ENCODE measurements around the gene GUCA2B.

Gene GUCA2B

GRCh38 chr1:42168763-42169162, 15.6 kb downstream of the GUCA2B start:
- no peak for DNase-seq

DNA sequence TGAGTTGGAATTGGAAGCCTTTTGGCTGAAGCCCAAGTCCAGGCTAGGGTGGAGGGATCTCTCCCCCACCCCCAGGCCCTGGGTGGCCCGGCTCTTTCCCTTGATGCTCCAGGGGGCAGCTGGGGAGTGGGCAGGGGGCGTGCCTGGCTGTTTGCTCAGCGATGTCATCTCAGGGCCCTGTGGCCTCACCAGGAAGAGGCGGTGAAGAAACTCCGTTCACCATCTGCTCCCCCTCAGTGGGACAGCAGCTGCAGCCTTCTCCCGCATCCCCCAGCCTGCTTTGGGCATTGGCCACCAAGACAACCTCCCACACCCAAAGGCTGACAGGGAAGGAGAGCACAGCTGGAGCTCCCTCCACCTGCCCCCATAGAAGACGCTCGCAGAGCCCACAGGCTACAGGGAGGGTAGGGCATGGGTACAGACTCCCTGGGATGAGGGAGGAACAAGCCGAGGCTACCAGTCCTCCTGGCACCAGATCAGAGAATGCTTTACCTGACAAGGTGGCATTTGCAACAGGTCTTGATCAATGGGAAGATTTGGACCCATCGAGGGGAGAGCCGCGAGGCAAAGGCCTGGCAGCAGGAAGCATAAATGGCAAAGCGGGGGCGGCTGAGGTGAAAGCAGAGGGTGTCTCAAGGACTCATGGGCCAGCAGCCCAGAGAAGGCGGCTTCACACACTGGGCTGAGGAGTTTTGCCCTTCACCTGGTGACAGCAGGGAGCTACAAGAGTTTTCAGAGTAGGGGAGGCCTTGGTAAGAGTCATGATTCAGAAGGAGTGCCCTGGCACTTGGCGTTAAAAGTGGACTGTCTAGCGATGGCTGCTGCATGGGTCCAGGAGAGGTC, 17.8 kb downstream of the GUCA2B start:
- peak; percentile 42 for DNase-seq

GRCh38 chr1:42171679-42172266, 18.6 kb downstream of the GUCA2B start:
- DNase-seq = no peak

GRCh38 chr1:42172381-42173133, 19.3 kb downstream of the GUCA2B start:
- DNase-seq = no peak

DNA sequence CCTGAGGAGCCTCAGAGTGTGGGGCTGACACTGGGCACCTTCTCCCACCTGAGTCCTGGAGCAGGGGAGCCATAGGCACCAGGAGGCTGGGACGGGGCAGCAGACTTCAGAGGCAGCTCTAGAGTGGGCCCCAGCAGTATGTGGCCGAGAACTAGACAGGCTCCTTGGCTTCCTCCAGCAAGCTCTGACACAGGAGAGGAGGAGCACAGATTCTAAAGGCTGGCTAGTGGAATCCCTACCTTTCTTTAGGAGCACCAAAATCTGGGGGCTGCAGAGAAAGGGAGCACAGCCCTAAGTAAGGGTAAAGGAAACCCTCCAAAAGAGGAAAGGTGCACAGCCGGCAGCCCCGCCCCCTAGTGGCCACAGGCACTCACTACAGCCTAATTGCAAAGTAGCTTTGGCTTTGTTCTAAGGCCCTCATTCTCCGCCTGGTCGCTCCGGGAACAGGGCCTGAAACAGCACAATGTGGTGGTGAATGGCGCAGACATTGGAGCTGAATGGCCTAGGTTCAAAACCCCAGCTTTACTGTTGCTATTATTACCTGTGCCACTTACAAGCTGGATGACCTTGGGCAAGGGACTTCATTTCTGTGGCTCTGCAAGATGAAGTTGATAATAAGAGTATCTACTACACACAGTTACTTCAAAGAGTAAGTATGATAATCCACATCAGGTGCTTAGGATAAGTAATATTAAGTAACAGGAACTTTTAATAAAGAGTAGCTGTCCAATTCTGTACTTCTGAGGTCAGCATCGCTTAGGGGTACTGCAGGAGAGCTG, 20.1 kb downstream of the GUCA2B start:
- peak; percentile 68 for DNase-seq

DNA sequence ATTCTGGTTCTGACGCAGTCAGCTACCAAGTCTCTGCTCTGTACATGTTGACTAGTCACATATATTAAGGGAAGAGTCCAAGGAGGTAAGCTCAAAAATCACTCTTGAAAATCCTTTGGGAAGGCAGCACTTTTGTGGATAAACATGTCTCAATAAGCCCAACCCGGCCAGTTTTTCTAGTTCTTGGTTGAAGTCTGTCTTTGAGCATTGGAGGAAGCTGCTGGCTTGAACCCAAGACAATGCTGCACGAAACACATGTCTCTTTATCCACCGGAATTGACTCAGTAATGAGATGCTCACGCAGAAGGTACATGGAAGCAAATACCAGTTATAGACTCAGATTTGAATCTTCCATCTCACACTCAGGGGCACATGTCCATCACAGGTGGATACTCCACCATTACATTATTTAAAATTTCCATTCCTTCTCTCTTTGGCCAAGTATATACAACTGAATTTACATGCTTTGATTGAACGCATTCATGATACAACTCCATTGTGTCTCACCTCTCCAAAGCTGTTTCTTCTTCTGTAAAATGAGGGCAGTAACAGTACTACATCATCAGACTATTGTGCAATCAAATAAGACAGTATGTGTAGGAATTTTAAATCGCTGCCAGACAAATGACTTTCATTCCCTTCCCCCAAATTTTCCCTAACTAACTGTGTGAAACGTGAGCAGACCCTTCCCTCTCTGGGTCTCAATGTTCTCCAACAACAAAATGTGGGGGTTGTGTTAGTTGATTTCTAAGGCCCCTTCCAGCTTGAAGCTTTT, 20.9 kb downstream of the GUCA2B start:
- DNase-seq = no peak

GRCh38 chr1:42175314-42176054, 22.3 kb downstream of the GUCA2B start:
- no peak for DNase-seq

GRCh38 chr1:42176902-42177519, 23.8 kb downstream of the GUCA2B start:
- DNase-seq = no peak

GRCh38 chr1:42177541-42177981, 24.4 kb downstream of the GUCA2B start:
- DNase-seq = peak; percentile 58

DNA sequence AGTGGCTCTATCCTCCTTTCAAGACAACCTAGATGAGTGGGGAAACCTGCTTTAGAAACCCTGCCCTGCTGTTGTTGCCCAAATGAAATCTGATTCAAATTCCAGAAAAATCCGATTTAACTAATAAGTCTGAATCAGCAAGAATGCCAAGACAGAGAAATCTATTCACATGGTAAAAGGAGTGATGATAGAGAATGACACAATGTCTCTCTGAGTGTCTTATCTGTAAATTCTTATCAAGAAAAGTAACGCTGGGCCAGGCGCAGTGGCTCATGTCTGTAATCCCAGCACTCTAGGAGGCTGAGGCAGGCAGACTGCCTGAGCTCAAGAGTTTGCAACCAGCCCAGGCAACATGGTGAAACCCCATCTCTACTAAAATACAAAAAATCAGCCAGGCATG, 25.0 kb downstream of the GUCA2B start:
- DNase-seq = no peak

- DNase-seq = no peak
Measured at GRCh38 chr1:42179275-42179674, 26.1 kb downstream of the GUCA2B start.

DNA sequence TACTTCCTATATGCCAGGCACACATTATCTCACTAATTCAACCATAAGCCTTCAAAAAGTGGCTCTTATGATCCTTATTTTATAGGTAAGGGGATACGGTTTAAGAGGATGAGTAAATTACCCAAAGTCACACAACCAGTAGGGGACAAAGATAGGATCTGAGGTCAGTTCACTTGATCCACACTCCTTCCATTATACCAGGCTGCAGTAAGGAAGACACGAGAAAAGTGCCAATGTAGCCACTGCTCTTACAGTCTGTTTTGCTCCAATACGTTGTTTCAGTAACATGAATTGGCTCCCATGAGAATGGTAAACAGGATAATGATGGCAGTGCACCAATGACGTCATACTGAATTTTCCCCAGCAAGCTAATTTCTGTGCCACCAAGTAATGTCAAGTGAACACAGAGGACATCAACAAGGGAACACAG, 26.7 kb downstream of the GUCA2B start:
- no peak for DNase-seq

GRCh38 chr1:42181687-42182086, 28.5 kb downstream of the GUCA2B start:
- DNase-seq = no peak

DNA sequence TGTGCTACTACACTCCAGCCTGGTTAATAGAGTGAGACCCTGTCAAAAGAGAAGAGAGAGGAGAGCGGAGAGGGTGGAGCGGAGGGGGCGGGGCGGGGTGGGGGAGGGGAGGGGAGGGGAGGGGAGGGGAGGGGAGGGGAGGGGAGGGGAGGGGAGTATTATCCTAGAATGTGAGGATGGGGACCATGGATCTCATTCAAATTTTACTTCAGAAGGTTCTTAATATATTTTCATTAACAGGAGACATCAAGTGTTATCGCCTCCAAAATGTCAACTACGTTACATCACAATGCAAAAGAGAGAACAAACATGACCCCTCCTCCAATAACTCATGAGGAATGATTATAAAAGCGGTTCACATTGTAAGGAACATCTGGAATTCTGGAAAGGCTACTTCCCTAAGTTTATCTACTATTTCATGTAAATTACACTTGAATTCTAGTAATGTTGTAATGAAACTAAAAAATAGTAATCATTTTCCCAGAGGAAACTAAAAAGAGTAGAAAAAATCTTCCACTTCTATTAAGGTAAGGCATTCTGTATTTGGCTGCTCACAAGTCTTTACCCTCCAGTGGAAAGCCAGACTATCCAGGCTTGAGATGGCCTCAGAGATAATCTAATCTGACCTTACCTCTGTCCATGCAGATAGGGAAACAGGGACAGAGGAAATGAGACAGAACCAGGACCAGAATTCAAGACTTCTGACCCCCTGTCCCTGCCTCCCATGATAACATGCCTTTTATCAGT, 30.2 kb downstream of the GUCA2B start:
- no peak for DNase-seq

GRCh38 chr1:42183957-42184268, 30.7 kb downstream of the GUCA2B start:
- no peak for DNase-seq

DNA sequence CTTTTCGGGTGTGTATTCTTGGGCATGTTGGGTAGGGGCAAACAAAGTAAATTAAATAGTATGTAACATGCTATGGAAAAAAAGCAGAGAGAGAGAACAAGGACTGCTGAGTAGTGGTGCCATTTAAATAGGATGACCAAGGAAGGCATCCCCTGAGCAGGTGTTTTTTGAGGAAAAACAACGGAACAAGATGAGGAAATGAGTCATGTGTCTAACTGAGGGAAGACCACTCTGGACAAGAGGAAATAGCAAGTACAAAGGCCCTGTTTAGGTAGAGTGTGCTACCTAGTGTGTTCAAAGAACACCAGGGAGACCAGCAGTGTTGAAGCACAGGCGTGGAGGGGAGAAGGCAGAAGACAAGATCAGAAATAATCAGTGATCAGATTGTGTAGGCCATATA, 31.4 kb downstream of the GUCA2B start:
- DNase-seq = no peak

GRCh38 chr1:42186152-42186551, 32.9 kb downstream of the GUCA2B start:
- DNase-seq = no peak

DNA sequence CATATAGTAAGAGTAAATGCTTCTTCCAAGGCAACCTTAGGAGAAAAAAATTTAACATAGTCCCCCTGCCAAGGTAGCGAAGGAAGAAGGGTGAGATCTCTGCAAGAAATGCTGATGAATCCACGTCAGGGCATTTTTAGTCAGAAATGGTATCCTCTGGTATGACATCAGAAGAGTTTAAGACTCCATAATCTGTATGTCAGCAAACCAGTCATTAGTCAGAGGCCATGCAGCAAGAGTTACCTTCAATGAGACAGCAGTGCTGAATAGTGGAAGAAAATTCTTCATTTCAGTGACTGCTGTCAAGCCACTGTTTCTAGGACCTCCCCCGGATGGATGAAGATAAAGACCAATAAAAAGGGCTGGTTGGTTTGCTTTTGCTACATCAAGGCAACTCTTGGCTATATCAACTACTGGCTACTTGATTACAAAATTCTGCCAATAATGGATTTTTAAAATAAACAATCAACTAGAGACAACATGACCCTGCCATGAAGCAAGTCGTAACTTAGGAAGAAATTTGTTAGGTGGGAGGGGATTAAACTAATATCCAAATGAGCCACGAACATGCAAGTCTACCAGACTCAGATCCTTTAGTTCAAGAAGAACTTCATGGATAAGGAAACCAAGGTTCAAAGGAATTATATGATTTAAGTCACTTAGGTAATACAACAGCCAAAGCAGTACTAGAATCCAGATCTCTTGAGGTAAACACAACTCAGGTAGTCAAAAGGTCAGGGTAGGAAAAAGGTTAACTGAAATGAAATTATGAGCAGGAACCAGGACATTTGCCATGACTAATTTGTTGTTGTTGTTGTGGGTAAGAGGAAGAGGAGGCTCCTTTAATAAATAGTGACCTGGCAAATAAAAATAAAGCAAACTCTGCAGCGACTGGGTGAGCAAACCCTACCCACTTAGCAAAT, 37.0 kb downstream of the GUCA2B start:
- DNase-seq = no peak

- no peak for DNase-seq
Measured at GRCh38 chr1:42191319-42191718, 38.1 kb downstream of the GUCA2B start.
